SW 1271 (cell line): ENCODE results near the gene RGMA.

Source experiments
- DNase-seq, 2 experiments: peaks; one replicate each; lab custom pipeline; 2025; lab: John Stamatoyannopoulos, UW

Gene RGMA

GRCh38 chr15:93017526-93017925 lies 71.5 kb downstream of the RGMA start:
- no peak for DNase-seq

GRCh38 chr15:93012786-93013185 lies 76.2 kb downstream of the RGMA start:
- no peak for DNase-seq

- no peak for DNase-seq
Measured at GRCh38 chr15:93007994-93008393, 81.0 kb downstream of the RGMA start.

GRCh38 chr15:93005133-93005532 lies 83.9 kb downstream of the RGMA start:
- no peak for DNase-seq

GRCh38 chr15:93001881-93002280 lies 87.1 kb downstream of the RGMA start:
- DNase-seq = peak in 1 of 2 experiments; percentile 14

- DNase-seq = no peak
Measured at GRCh38 chr15:93001156-93001555, 87.9 kb downstream of the RGMA start.

- no peak for DNase-seq
Measured at GRCh38 chr15:92997821-92998220, 91.2 kb downstream of the RGMA start.

GRCh38 chr15:92992720-92993119 lies 96.3 kb downstream of the RGMA start:
- no peak for DNase-seq

GRCh38 chr15:92990031-92990430 lies 99.0 kb downstream of the RGMA start:
- DNase-seq = no peak

GRCh38 chr15:92989470-92989869 lies 99.5 kb downstream of the RGMA start:
- DNase-seq = no peak
